MM.1S (cell line): ENCODE measurements around the gene CLEC4F.

Experiments
- DNase-seq: peaks from one replicate; pipeline ENCODE4 v3.0.0-alpha.2; 2015
- H2AFZ ChIP-seq: fragments of 300-600 bp; sonication (generic); 2 replicates; pipeline ENCODE4 v1.6.0; 2016; ENCODE audit warnings: antibody characterized with exemption, low read length
- H3F3A ChIP-seq: fragments of 300-600 bp; sonication (generic); 2 replicates; pipeline ENCODE4 v1.6.1; 2016; ENCODE audit warnings: mild to moderate bottlenecking, antibody characterized with exemption, low read length, moderate library complexity, mixed read lengths; ENCODE audit not compliant: insufficient read depth
- H3K27ac ChIP-seq: fragments of 300-600 bp; sonication (generic); 2 replicates; pipeline ENCODE4 v1.5.1; 2016; ENCODE audit warnings: mild to moderate bottlenecking, low read length
- H3K27me3 ChIP-seq: fragments of 300-600 bp; sonication (generic); replicated peaks from 2 replicates; pipeline ENCODE4 v1.6.0; 2016; ENCODE audit warnings: low read length; ENCODE audit not compliant: insufficient read depth
- H3K36me3 ChIP-seq: fragments of 300-600 bp; sonication (generic); replicated peaks from 2 replicates; pipeline ENCODE4 v1.6.1; 2016; ENCODE audit warnings: mild to moderate bottlenecking, low read length, mixed read lengths; ENCODE audit not compliant: insufficient read depth
- H3K4me1 ChIP-seq: fragments of 300-600 bp; sonication (generic); 2 replicates; pipeline ENCODE4 v1.6.1; 2016; ENCODE audit warnings: low read length, mixed read lengths
- H3K4me2 ChIP-seq: fragments of 300-600 bp; sonication (generic); 2 replicates; pipeline ENCODE4 v1.6.0; 2016; ENCODE audit warnings: low read depth, low read length
- H3K4me3 ChIP-seq: fragments of 300-600 bp; sonication (generic); 2 replicates; pipeline ENCODE4 v1.5.1; 2016; ENCODE audit warnings: low read length, mixed read lengths
- H3K79me2 ChIP-seq: fragments of 300-600 bp; sonication (generic); 2 replicates; pipeline ENCODE4 v1.6.1; 2016; ENCODE audit warnings: mixed run types, low read length, mixed read lengths
- H3K9ac ChIP-seq: fragments of 300-600 bp; sonication (generic); 2 replicates; pipeline ENCODE4 v1.6.1; 2016; ENCODE audit warnings: low read length, mixed read lengths
- H3K9me2 ChIP-seq: fragments of 300-600 bp; sonication (generic); replicated peaks from 2 replicates; pipeline ENCODE4 v1.6.1; 2016; ENCODE audit warnings: mild to moderate bottlenecking, low read length, mixed read lengths; ENCODE audit not compliant: insufficient read depth
- H3K9me3 ChIP-seq: fragments of 300-600 bp; sonication (generic); replicated peaks from 2 replicates; pipeline ENCODE4 v1.6.1; 2016; ENCODE audit warnings: mild to moderate bottlenecking, low read length, mixed read lengths; ENCODE audit not compliant: insufficient read depth
- H4K20me1 ChIP-seq: fragments of 300-600 bp; sonication (generic); 2 replicates; pipeline ENCODE4 v1.6.1; 2016; ENCODE audit warnings: mild to moderate bottlenecking, low read length, moderate library complexity, mixed read lengths; ENCODE audit not compliant: insufficient read depth
- EZH2 ChIP-seq: fragments of 300-600 bp; sonication (generic); optimal IDR thresholded peaks from 2 replicates; pipeline ENCODE3; 2017; ENCODE audit warnings: low read depth, mild to moderate bottlenecking, antibody characterized with exemption, low read length, mixed read lengths
- EZH2phosphoT487 ChIP-seq: fragments of 300-600 bp; sonication (generic); IDR thresholded peaks from 2 replicates; pipeline ENCODE4 v1.6.1; 2018; ENCODE audit warnings: antibody characterized with exemption, low read length
- TF ChIP-seq, protein P1 (sequence below): fragments of 300-600 bp; sonication (generic); IDR thresholded peaks from 2 replicates; pipeline ENCODE4 v1.5.1; 2016; ENCODE audit warnings: antibody characterized with exemption, low read length, mixed read lengths

CLEC4F gene

DNA sequence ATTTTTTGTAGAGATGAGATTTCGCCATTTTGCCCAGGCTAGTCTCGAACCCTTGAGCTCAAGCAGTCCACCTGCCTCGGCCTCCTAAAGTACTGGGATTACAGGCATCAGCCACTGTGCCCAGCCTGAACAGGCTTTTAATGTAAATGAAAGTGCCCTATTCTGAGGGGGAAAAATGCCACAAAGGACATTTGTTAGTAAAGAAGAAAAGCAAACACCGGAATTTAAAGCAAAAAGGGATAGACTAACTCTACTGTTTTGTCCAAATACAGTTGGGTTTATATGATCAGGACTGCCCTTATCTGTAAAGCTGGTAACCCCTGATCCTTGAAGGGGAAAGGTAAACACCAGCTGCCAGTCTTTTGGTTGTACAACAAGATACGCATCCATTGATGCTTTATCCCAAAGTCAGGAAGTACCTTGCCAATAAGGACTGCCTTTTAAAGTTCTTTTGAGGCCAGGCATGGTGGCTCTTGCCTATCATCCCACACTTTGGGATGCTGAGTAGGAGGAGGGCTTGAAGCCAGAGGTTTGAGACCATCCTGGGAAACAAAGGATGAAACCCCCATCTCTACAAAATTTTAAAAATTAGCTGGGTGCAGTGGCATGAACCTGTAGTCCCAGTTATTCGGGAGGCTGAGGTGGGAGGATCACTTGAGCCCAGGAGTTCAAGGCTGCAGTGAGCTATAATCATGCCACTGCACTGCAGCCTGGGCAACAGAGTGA, 13.1 kb downstream of the CLEC4F start:
- no peak overlapping the region for H3K4me2 ChIP-seq
- no peak overlapping the region for H3K4me3 ChIP-seq
- no peak overlapping the region for H3K9ac ChIP-seq
- H2AFZ ChIP-seq, result no peak overlapping the region
- no peaks in the 10 kb centered on the region for H4K20me1 ChIP-seq
- no peaks in the 10 kb centered on the region for H3K79me2 ChIP-seq
- no peaks in the 10 kb centered on the region for H3K9me2 ChIP-seq
- no peak for DNase-seq
- no peaks in the 10 kb centered on the region for H3K4me1 ChIP-seq
- H3K9me3 ChIP-seq, result no peaks in the 10 kb centered on the region
- H3K27me3 ChIP-seq, result no peaks in the 10 kb centered on the region
- H3K36me3 ChIP-seq, result no peaks in the 10 kb centered on the region
- no peak overlapping the region for H3K27ac ChIP-seq
- no peaks in the 10 kb centered on the region for H3F3A ChIP-seq
- TF ChIP-seq EZH2phosphoT487 (no peak), EZH2 (no peak)
- TF ChIP-seq, protein P1, sequence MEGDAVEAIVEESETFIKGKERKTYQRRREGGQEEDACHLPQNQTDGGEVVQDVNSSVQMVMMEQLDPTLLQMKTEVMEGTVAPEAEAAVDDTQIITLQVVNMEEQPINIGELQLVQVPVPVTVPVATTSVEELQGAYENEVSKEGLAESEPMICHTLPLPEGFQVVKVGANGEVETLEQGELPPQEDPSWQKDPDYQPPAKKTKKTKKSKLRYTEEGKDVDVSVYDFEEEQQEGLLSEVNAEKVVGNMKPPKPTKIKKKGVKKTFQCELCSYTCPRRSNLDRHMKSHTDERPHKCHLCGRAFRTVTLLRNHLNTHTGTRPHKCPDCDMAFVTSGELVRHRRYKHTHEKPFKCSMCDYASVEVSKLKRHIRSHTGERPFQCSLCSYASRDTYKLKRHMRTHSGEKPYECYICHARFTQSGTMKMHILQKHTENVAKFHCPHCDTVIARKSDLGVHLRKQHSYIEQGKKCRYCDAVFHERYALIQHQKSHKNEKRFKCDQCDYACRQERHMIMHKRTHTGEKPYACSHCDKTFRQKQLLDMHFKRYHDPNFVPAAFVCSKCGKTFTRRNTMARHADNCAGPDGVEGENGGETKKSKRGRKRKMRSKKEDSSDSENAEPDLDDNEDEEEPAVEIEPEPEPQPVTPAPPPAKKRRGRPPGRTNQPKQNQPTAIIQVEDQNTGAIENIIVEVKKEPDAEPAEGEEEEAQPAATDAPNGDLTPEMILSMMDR, result no peak

DNA sequence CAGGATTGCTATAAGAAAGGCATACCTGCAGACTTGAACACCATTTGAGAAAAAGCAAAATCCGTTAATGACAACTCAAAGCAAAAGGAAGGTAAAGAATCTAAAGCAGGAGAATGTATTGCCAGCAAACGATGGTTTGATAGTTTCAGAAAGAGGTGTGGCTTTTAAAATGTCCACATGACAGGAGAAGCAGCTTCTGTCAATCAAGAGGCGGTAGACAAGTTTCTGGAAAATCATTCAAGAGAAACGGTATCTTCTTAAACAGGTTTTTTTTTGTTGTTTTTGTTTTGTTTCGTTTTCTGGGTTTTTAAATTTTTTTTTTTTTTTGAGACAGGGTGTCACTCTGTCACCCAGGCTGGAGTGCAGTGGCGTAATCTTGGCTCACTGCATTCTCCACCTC, 13.8 kb downstream of the CLEC4F start:
- H3K27ac ChIP-seq, result no peak overlapping the region
- no peaks in the 10 kb centered on the region for H3F3A ChIP-seq
- H3K4me1 ChIP-seq, result no peaks in the 10 kb centered on the region
- H3K36me3 ChIP-seq, result no peaks in the 10 kb centered on the region
- no peak overlapping the region for H3K4me2 ChIP-seq
- no peaks in the 10 kb centered on the region for H3K79me2 ChIP-seq
- no peak overlapping the region for H3K9ac ChIP-seq
- DNase-seq, result no peak
- H2AFZ ChIP-seq, result no peak overlapping the region
- TF ChIP-seq EZH2phosphoT487 (no peak), EZH2 (no peak)
- TF ChIP-seq, protein P1, result no peak
- no peaks in the 10 kb centered on the region for H3K9me3 ChIP-seq
- H3K4me3 ChIP-seq, result no peak overlapping the region
- H4K20me1 ChIP-seq, result no peaks in the 10 kb centered on the region
- H3K9me2 ChIP-seq, result no peaks in the 10 kb centered on the region
- no peaks in the 10 kb centered on the region for H3K27me3 ChIP-seq

DNA sequence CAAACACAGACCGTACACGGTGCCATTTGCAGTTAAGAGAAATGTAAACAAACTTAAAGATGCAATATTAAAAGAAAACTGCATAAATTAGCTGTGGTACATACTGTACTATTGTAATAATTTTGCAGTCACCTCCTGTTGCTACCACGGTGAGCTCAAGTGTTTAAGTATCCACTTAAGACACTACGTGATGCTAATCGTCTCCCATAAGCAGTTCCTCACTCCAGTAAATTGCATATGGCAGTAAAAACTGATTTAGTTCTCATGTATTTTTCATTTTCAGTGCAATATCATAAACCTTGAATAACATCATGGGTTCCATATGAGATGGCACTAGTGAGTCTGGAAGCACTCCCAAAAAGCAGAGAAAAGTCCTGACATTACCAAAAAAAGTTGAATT, 14.4 kb downstream of the CLEC4F start:
- Histone ChIP-seq H2AFZ (no peak overlapping the region), H3K79me2 (no peaks in the 10 kb centered on the region), H3K36me3 (no peaks in the 10 kb centered on the region), H4K20me1 (no peaks in the 10 kb centered on the region), H3F3A (no peaks in the 10 kb centered on the region), H3K4me2 (no peak overlapping the region), H3K9me3 (no peaks in the 10 kb centered on the region), H3K4me1 (no peaks in the 10 kb centered on the region), H3K9ac (no peak overlapping the region), H3K4me3 (no peak overlapping the region), H3K27ac (no peak overlapping the region), H3K27me3 (no peaks in the 10 kb centered on the region), H3K9me2 (no peaks in the 10 kb centered on the region)
- TF ChIP-seq, protein P1, result no peak
- no peak for TF ChIP-seq EZH2
- no peak for TF ChIP-seq EZH2phosphoT487
- no peak for DNase-seq
